Measurements from ENCODE around the gene CDK10.
"Not testable (repeated sequence)": the region's sequence is repeated elsewhere in the genome, so short reads cannot be mapped to it uniquely, and the experiment has no call there.

CDK10 gene, protein sequence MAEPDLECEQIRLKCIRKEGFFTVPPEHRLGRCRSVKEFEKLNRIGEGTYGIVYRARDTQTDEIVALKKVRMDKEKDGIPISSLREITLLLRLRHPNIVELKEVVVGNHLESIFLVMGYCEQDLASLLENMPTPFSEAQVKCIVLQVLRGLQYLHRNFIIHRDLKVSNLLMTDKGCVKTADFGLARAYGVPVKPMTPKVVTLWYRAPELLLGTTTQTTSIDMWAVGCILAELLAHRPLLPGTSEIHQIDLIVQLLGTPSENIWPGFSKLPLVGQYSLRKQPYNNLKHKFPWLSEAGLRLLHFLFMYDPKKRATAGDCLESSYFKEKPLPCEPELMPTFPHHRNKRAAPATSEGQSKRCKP

DNA sequence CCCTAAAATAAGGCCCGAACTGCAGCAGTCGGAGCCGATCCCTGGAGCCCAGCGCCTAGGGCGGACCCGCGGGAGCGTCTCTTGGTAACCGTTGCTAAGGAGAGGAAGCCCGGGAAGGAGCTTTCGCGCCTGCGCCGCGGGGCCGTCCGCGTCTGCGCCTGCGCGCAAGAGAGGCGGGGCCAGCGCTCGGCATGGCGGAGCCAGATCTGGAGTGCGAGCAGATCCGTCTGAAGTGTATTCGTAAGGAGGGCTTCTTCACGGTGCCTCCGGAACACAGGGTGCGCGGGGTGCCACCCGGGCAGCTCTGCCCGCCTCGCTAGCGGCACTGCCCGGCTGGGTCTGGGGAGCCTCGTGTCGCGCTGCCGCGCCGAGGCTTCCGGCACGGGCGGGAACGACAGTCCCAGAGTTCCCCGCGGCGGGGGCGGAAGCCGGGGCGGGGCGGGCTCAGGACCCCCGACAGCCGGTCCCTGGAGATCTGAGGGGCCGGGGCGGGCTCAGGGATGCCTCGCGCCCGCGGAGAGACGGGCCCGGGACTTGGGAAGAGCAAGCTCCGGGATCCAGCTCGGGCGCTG lies at the start of gene CDK10:
CDK10 (plus strand) TSS at position 170 of the 572 bp plus-strand sequence; CDS start at position 192, 22 bp downstream.
- DNase-seq = peak; percentile 63

DNA sequence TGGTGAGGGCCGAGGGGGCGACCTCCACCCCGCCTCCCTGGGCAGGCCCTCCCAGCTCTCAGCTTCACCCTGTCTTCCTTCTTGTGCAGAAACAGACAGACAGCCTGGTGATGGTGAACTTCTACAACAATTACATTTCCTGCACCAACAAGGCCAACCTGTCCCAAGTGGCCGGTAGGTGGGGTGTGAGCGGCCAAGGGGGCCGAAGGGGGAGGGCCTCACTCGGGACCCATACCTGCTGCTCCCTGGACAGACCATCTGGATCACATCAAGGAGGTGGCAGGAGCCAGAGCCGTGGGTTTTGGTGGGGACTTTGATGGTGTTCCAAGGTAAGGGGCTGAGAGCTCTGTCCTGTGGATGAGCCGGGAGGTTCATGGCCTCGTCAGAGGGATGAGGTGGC lies 49.1 kb upstream of the CDK10 start:
- no peak for DNase-seq

DNA sequence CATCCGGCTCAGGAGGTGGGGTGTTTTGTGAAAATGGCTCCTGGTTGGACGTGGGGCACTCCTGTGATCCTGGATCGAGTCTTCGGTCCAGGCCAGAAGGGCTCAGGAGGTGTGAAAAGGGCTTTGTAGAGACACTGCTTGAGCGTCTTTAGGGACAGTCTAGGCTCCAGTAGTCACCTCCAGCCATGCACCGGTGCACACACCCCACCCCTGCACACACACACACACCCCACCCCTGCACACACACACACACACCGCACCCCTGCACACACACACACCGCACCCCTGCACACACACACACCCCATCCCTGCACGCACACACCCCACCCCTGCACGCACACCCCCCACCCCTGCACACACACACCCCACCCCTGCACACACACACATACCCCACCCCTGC lies 48.0 kb upstream of the CDK10 start:
- no peak for DNase-seq

DNA sequence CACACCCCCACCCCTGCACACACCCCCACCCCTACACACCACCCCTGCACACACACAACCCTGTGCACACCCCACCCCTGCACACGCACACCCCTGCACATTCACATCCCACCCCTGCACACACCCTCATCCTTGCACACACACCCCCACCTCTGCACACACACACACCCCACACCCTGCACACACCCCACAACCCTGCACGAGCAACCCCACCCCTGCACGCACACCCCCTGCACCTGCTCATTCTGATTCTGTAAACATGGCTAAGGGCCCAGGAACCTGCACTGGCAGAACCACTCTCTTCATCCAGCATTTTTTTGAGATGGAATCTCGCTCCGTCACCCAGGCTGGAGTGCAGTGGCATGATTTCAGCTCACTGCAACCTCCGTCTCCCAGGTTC lies 47.1 kb upstream of the CDK10 start:
- no peak for DNase-seq

DNA sequence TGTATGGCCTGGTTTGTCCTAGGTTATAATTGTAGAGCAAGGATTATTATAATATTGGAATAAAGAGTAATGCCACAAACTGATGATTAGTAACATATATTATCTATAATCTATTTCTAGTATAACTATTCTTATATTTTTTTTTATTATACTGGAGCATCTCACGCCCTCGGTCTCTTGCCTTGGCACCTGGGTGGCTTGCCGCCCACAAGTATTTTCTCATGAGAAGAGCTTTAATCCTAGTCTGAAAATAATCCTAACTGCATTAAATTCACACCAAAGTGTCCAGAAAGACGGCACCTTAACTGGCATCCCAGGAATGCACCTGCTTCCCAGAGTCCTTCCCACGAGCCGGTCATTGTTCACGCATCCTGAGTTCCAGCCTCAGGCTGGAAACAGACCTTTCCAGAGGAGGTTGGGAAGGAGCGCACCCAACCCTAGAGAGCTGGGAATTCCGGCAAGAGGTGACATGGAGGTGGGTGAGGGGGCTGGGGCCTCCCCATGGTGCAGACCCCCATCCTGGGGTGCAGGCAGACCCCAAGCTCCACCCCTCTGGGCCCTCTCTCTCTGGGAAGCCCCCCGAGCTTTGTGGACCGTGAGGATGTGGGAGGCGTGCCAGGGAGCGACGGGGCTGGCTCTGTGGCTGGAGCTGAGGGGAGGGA lies 44.9 kb upstream of the CDK10 start:
- no peak for DNase-seq

DNA sequence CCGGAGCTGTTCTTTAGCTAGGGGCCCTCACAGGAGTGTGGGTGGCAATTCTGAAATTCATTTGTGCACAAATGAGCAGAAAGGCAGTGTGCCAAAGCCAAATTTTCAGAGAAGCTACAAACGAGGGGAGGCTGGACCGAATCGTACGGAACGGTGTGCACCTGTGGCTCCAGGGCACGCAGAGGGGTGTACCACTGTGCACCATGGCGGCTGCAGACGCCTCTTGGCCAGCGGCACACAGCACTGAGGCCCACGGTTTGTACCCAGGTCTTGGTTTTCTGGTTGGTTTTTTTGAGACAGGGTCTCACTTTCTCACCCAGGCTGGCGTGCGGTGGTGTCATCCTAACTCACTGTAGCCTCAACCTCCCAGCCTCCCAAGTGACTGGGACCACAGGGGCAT lies 43.9 kb upstream of the CDK10 start:
- DNase-seq = no peak

DNA sequence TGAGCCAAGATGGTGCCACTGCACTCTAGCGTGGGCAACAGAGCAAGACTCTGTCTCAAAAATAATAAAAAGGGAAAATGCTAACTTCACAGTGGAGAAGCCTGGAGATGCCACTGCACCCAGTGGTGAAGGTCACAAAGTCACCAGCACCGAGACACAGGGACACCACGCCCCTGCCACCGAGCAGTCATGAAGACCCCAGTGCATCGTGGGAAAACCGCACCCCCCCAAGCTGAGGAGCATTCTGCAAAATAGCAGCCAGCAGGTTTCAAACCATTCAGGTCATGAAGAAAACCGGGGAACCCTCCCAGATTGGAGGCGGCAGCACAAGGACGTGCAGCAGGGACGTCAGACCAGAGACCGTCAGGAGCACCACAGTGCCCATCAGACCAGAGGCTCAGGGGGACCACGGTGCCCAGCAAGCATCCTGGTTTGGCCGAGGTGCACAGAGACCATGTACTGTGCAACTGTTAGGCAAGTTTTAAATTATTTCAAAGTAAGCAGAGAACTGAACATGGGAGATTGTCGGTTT lies 42.7 kb upstream of the CDK10 start:
- DNase-seq = no peak

DNA sequence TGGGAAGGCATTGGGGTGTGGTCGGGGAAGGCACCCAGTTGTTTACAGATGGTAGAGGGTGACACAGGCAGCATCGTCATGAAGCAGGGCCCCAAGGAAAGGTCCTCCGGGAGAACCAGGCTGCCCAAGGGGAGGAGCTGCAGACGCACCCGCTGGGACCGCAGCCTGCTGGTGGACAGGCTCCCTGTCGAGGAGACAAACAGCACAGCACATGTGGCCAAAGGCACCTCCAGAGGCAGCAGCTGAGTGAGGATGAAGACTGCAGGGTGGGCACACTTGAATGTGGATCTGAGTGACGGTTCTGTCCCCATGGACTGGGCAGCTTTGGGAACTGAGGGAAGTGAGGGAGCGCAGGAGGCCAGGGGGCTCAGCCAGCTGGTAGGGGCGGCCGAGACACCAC lies 41.4 kb upstream of the CDK10 start:
- DNase-seq = no peak

DNA sequence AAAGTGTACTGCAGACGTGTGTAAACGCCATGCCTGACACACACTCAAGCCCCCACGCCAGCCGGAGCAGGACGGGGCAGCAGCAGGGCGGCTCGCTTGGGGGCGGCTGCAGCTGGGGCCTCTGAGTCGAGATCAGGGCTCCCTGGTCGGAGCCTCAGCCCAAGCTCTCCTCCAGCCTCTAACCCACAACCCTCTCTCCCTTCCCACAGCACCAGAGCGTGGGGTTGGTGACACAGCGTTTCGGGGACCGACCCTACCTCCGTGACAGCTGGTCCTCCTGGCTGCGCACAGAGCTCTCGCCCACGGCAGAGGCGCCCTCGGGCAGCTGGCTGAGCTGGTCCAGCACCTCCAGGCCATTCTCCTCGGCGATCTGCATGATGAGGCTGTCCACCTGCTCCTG lies 40.2 kb upstream of the CDK10 start:
- no peak for DNase-seq

DNA sequence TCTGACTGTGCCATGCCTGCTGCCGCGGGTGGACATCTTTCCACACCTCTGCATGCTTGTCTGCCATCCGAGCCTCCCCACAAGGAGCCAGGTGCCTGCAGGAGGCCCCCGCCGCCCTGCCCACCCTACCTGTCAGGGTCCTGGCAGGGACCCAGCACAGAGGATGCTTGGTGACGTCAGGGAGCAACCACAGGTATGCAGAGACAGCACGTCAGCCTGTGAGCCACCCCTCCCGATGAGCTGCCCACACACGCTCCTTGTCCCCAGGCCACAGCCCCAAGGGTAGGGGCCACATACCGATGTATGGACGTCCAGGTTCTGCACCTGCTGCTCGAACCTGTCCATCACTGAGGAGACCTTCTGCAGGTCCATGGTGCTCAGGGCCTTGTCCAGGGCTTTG lies 39.6 kb upstream of the CDK10 start:
- DNase-seq = no peak

DNA sequence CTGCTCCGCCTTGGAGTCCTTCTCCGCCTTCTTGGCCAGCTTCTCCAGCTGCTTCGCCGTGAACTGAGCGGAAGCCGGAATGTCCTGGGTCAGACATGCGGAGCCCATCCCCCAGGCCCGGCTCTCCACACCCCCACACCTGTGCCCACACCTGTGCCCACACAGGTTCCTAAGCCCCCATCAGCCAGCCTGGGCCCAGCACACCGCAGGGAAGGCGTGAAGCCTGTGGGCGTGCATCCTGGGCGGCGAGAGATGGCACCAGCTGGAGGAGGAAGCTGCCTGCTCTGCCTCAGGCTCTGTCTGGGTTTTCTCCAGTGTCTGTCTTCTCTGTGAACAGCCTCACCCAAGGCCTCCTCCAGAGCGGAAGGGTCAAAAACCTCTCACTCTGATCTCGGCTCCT lies 34.9 kb upstream of the CDK10 start:
- no peak for DNase-seq

DNA sequence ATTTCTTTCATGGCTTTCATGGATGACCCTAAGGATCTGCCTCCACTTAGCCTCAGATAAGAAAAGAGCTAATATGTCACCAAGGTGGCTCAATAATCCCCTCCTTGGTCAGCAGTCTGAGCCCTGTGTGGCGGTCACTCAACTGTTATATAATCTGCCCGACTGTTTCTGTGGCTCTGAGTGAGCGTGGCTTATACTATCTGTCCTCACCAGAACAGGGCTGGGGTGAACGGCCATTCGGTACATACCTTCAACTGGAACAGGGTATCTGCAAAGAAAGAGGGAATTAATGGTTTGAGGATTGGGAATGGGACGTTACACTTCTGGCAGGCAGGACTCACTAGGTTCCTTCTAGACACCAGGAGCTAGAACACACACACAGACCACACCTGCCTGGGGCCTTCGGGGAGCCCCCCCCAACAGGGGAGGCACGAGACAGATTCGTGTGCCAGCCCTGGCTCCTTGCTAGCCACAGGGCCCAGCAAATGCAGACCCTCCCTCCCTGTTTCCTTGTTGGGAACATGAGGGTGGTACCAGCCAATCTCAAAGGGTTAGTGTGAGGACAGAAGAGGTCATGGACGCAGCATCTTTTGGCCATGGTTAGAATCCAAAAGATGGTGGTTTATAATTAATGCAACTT lies 32.7 kb upstream of the CDK10 start:
- no peak for DNase-seq

DNA sequence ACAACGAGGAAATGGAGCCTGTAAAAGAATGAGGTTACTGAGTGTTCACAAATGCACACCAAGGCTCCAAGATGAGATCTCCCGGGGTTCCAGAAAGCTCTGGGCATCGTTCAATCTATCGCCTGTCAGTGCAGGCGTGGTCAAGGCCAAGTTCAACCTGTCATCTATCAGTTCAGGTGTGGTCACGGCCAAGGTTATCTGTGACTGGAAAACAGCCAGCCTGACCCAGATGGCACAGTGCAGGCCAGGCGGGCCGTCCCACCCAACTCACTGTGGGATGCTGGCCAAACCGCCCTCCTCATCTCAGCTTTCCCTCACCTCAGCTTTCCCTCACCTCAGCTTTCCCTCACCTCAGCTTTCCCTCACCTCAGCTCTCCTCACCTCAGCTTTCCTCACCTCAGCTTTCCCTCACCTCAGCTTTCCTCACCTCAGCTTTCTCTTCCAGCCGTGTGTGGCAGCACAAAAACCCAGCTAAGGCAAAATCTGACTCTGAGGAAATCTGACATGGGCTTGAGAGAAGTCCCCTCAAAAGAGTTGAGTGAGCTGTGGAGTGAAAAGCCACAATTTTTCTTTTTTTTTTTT lies 31.3 kb upstream of the CDK10 start:
- no peak for DNase-seq

DNA sequence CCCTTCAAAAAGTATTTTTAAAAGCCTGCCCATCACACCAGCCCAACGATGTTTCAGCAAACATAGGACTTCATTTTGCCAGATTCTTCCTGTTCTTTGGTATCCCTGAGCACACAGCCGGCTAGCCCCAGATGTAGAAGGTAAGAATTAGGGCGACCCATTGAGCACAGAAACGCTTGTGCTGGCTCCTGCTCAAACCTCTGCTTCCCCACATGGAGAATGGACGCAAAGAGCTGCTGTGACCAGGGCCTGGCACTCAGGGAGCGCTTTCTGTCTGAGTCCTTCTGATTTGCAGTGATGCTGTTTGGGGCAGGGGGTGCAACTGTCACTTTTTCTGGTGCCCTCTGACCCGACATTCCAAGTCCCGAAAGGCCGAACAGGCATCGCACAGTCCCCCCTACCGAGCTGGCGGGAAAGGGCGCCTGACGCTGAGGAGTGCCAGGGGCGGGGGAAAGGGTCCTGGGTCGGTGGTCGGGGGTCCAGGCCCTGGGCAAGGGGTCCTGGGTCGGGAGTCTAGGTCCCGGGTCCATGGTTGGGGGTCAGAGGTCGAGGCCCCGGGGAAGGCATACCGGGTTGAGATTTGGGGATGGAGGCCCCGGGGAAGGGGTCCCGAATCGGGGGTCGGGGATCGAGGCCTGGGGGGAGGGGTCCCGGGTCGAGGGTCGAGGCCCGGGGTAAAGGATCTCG lies 29.9 kb upstream of the CDK10 start:
- DNase-seq = no peak

DNA sequence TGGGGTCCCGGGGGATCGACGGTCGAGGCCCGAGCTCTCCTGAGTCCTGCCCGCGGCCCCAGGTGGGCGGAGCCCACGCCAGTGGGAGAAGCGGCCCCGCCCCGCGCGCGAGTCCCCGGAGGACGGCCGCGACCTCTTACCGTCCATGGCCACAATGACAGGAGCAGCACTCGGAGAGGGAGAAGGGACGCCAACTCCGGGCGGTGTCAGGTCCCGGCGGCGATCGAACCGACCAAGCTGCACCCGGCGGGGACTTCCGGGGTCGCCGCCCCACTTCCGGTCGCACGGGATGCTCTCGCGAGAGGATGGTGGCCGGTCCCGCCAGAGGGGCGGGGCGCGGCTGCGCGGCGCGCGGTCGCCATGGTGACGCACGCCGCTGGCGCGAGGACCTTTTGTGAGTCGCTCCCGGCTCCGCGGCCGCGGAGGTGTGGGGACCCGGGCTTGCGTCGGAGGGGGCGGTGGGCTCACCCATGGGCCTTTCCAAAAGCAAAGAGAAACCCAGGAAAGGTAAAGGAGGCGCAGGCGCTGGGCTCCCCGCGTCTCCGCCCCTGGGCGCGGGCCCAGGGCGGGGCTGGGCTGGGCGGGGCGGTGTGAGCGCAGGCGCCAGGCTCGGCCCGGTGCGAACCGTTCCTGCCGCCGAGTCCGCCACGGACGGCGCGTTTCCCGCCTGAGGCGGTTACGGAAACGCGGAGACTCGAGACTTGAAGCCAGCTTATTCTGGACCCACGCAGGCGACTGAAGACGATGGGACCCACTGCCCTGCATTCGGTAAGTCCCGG lies 28.9 kb upstream of the CDK10 start, which contains the start of the genes CHMP1A and SPATA33:
CHMP1A (minus strand) TSS at position 267 of the 779 bp plus-strand sequence; CDS start at position 147, 120 bp downstream.
SPATA33 (plus strand) TSS at position 395 of the 779 bp plus-strand sequence; CDS start at position 471, 76 bp downstream.
- DNase-seq = peak; percentile 32

DNA sequence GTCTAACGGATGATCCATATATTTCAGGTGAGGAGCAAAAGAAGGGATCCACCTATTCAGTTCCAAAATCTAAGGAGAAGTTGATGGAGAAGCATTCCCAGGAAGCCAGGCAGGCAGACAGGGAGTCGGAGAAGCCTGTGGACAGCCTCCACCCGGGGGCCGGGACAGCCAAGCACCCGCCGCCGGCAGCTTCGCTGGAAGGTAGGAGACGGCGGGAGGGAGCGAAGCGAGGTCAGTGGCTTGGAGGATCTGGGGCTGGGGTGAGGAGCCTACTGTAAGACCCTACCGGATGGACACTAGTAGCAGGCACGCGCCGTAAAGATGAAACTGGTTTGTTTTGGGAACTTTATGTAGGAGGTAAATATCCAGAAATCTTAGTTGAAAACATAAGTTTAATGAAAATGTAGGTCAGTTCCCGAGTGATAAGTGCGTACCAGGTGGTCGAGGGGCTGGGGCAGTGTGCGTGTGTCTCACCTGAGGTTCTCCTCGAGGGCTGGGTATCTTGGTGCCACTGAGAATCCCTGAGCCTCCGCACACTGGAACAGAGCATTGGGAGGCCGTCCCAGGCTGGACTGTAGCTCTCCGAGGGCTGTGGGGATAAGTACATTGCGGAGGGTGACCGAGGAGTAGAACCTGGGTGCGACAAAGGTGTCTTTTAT lies 28.1 kb upstream of the CDK10 start:
- peak; percentile 14 for DNase-seq

DNA sequence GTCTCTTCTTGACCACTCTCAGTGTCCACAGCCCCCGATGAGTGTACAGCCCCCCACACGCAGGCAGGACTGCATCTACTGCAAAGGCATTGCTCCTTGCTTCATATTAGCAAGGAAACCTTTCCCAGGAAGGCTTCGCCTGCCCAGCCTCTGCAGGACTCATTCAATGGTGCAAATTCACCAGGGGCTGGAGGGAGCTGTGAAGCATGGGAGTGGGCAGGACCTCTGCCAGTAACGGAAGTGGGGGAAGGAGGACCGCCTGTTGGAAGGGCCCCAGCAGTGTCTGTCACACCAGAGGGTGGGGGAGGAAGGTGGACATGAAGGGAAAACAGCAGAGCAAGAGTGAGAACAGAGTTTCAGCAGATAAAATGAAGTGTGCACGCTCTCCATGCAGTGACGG lies 26.3 kb upstream of the CDK10 start:
- DNase-seq = no peak

DNA sequence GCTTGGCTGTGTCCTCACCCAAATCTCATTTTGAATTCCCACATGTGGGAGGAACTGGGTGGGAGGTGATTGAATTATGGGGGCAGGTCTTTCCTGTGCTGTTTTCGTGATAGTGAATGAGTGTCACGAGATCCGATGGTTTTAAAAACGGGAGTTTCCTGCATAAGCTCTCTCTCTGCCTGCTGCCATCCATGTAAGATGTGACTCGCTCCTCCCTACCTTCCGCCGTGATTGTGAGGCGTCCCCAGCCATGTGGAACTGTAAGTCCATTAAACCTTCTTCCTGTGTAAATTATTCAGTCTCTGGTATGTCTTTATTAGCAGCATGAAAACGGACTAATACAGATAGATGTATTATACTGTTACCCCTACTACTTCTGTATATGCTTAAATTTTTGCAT lies 25.3 kb upstream of the CDK10 start:
- DNase-seq = no peak

DNA sequence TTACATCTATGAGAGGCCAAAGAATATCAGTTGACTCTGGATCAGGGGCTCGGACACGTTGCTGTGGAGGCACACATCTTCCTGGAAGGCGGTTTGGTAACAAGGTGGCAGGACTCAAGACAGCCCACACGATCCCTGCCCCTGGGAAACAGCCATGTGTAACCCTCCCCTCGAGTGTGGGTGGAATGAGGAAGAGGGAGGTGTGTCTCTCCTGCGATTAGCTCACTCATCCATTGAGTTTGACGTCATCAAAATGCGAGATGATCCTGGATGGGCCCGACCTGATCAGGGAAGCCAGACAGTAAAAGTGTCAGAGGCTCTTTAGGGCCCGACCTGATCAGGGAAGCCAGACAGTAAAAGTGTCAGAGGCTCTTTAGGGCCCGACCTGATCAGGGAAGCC lies 22.3 kb upstream of the CDK10 start:
- DNase-seq = not testable (repeated sequence)

DNA sequence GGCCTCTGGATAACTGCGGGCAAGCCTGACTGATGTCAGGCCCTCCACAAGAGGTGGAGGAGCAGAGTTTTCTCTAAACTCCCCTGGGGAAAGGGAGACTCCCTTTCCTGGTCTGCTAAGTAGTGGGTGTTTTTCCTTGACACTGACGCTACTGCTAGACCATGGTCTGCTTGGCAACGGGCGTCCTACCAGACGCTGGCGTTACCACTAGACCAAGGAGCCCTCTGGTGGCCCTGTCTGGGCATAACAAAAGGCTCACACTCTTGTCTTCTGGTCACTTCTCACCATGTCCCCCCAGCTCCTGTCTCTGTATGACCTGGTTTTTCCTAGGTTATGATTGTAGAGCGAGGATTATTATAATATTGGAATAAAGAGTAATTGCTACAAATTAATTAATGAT lies 19.5 kb upstream of the CDK10 start:
- not testable (repeated sequence) for DNase-seq

DNA sequence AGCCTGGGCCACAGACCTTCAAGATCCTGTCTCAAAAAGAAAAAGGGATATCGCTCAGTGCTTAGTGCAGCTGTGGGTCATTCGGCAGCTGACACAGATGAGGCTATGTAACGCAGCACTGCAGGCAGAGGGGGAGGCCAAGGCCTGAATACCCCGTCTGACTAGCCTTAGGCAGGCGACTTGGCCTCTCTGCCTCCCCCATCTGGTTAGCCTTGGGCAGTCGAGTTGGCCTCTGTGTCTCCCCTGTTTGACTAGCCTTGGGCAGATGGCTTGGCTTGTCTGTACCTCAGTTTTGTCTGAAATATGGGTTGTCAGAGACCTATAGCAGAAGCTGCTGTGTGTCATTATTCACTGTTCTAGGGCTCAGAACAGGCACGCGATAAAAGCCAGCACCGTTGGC lies 18.9 kb upstream of the CDK10 start:
- no peak for DNase-seq
